ENCODE data around the gene NXN.
"Not testable (repeated sequence)": the region's sequence is repeated elsewhere in the genome, so short reads cannot be mapped to it uniquely, and the experiment has no call there.

Gene NXN

DNA sequence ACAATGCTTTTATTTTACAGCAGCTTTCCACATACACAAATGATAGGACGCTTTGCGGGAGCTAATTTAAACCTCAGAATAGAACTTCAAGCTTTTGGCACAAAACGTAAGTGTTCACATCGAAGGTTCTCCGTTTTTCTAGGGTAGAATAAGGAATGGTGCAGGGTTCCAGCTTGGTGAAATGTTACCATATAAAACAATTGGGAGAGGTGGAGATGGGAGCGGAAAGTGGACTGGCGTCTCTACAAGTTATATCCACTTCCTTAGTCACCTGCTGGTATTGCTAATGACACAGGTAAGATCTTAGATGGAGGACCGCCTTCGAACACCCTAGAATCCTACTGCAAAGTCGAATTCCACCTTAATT, 1.7 kb upstream of the NXN start:
- FAIRE-seq: no peak

DNA sequence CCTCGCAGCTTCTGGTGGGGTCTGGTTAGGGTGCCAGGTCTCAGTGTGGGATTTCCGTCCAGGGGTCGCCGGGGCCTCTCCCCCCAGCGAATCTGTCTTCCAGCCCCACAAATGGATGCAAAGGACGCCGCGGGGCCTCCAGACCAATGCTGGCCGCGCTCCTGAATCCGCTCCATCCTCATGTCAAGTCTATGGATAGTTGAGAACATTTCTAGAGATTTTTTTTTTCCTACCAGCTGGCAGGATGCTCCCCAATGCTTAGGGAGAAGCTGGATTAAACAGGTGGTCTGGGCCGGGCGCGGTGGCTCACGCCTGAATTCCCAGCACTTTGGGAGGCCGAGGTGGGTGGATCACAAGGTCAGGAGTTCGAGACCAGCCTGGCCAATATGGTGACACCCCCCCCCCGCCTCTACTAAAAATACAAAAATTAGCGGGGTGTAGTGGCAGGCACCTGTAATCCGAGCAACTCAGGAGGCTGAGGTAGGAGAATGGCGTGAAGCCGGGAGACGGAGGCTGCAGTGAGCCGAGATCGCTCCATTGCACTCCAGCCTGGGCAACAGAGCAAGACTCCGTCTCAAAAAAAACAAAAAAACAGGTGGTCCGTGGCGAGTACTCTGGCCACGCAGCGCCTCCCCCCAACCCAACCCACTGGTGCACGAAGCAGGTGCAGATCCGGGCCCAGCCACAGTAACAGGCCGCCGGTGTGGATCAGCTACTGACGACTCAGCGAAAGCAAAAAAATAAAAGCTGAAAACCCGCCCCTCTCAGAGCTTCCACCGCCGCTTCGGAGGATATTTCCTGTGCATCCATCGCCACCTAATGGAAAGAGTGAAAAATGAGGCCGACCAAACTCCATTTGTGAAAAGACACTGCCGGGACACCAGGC, 1.1 kb upstream of the NXN start:
- peak; percentile 89 for FAIRE-seq
- peak; percentile 45 for DNase-seq (ENCODE audit: extremely low spot score, insufficient read length, low read depth)

More for the DNA sequence above, 1.7 kb upstream of the NXN start:
- no peak for DNase-seq (ENCODE audit: extremely low spot score, insufficient read length, low read depth)

DNA sequence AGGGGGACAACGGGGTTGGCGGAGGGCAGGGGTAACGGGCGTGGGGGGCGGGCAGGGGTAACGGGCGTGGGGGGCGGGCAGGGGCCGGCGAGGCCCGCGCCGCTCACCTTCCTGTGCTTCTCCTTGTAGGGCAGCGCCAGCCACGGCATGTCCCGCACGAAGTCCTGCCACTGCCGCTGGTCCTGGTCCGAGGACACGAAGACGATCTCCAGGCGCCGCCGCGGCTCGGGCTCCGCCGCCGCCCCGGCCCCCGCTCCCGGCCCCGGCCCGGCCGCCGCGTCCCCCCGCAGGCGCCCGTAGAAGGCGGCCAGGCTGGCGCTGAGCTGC, 401 bp downstream of the NXN start:
- no peak for DNase-seq (ENCODE audit: extremely low spot score, insufficient read length, low read depth)
- FAIRE-seq: no peak

DNA sequence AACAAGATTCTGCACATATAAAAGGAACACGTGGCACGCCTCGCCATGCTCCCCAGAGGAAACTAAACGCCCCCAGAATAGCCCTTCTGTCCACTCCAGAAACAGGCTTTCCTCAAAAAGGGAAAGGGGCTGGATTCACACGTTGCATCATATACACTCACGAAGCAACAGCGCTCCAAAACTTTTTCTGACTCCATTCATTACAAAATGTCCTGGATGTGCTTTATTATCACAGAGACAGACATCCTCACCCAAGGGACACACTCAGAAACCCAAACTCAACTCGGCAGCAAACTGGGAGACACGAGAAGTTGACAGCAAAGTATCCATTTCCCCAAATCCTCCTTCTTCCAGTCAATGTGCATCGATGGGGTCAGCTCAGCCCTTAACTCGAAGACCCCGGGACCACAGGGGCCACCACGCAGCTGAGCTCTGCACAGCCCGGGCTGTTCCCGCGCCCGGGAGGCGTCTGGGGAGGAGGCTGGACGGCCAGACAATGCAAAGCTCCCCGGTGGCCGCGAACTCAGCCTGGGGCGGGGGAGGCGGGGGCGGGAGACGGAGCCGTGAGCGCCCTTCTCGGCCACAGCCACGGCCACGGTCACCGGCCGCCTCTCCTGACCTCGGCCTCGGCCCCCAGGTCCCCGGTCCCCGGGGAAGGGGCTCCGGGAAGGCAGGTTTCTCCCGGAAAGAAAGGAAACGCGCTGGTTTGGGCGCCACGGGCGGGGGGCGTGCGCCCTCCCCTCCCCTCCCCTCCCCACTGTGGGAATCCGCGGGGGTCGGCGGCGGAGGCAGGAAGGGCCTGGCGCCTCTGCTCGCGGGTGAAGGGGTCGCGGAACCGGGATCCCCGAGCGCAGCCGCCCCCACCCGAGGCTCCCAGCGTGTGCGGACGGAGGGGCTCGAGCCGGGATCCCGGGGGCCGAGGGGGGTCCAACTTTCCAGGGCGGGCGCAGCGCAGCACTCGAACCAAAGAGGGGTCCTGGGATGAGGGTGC, 1.2 kb downstream of the NXN start:
- FAIRE-seq (no peak), DNase-seq (ENCODE audit: extremely low spot score, insufficient read length, low read depth) (no peak)

DNA sequence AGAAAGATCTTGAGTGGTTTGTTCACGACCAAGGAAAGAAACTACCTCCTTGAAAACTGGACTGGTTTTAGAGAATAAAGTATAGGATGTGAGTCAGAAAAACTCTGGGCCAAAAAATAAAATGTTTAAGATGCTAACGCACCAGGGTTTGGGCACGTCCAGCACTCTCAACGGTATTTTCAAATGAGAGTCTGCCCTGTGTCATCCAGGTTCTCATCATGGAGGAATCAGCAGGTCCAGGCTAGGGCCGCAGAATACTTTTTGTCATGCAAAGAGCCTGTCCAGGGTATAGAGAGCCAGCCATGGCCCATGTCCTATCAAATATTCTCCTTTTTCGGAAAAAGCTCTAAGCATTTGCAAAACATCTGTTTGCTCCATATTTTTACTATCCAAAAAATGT, 2.4 kb downstream of the NXN start:
- no peak for DNase-seq (ENCODE audit: extremely low spot score, insufficient read length, low read depth)
- FAIRE-seq: no peak

DNA sequence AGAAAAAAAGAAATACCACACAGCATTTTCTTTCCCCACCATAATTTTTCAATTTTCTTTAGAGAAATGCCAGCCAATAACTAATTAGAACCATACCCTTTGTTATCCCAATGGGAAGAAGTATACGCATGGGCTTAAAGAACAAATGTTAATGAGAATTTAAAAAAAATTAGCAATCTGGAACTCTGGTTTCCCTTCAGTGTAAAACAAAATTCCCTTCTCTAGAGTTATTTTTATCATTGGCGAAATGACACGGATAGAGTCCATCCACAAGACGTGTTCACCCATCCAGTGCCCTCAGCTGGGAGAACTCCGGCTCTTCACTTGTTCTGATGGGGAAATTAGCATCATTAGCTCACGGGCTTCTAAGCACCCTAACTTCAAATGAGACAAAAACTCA, 3.3 kb downstream of the NXN start:
- no peak for FAIRE-seq
- DNase-seq (ENCODE audit: extremely low spot score, insufficient read length, low read depth): no peak

DNA sequence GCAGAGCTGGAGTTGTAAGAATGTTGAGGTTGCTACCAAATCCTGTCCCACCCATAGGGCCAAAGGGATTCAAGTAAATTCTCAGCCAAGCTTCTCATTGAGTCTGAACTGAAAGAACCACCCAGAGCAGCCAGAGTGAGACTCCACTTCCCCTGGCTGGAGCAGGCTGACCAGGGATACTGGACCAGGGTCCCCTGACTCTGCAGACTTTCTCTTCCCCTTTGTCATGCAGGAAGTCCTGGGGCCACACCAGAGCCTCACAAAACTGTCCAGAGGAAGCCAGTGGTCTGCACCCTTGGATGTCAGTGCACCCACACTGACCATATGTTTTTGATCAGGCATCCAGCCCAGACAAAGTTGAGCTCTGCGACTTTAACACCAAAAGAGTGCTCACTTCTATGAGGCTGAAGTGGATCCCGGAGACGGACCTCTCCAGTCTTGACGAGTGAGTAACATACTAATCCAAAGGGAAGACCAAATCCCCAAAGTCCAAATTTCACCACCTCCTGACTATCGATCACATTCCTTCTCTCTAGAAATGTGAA, 4.1 kb downstream of the NXN start:
- DNase-seq (ENCODE audit: extremely low spot score, insufficient read length, low read depth) (no peak), FAIRE-seq (no peak)

DNA sequence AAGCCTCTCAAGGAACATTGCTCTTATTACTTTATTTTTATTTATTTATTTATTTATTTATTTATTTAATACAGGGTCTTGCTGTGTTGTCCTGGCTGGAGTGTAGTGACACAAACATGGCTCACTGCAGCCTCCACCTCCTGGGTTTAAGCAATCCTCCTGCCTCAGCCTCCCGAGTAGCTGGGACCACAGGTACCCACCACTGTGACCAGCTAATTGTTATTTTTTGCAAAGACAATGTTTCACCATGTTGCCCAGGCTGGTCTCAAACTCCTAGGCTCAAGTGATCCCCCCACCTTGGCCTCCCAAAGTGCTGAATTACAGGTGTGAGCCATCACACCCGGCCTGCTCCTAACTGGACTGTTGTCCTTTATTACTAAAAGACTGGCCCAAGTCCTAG, 4.8 kb downstream of the NXN start:
- DNase-seq (ENCODE audit: extremely low spot score, insufficient read length, low read depth); FAIRE-seq: not testable (repeated sequence)

DNA sequence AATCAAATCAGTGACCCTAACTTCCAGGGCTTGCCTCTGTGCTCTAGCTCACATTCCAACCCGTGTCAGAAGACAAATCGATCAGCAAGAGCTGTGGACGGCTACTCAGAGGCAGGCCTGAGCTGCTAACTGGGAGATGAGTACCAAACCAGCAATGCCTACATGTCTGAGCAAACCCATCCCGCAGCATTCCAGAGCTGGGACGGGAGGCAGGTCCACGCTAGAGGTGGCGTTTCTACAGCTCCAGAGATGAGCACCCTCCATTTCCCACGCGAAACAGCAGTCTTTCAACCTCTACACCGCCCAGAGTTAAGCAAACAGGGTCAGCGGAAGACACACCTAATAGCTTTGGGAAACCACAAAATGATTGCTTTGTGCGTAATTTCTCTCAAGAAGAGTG, 6.5 kb downstream of the NXN start:
- no peak for DNase-seq (ENCODE audit: extremely low spot score, insufficient read length, low read depth)
- FAIRE-seq: no peak

DNA sequence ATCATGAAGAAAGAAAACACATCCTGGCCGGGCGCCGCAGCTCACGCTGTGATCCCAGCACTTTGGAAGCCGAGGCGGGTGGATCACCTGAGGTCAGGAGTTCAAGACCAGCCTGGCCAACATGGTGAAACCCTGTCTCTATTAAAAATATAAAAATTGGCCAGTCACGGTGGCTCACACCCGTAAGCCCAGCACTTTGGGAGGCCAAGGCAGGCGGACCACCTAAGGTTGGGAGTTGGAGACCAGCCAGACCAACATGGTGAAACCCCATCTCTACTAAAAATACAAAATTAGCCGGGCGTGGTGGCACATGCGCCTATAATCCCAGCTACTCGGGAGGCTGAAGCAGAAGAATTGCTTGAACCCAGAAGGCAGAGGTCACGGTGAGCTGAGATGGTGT, 7.7 kb downstream of the NXN start:
- not testable (repeated sequence) for FAIRE-seq; DNase-seq (ENCODE audit: extremely low spot score, insufficient read length, low read depth)

DNA sequence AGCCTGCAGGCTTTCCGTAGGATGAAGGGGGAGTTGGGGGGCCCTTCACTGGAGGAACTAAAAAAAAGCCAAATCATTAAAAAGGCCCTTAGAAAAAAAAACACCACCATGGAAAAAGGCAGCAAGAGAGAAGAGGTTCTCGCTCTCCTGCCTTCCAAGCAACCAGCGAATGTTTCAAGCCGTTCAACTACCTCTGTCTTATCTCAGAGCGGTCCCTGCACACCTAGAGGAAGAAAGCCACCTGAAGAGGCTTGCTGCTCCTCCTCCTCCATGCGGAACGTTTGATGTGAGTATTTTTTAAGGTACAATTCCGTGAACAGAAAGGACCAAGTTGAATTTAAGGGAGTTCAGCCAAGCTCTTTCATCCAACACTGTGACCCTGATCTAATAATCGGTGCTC, 9.2 kb downstream of the NXN start:
- FAIRE-seq: no peak
- no peak for DNase-seq (ENCODE audit: extremely low spot score, insufficient read length, low read depth)

DNA sequence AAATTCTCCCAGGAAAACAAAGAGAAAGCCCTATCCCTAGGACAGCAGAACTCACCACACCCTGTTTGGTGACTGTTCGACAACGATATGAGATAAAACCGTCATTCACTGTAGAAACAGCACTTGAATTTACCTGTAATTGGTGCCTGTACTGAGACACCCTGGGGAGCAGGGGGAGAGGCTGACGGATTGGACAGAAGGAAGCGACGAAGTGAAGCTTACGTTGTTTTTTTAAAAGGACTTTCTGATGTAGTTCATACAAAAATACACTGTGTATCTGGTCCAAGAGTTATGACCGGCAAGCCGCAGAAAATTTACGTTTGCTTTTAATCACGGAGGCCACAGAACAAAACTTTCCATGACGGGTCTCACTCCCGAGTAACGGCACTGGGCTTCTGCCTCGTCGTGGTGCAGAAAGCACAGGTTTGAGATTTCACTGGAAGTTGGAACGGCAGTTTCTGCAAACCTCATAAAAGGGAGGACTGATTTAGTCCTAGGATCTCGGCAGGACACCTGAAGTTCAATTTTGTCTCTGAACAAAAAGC, 9.7 kb downstream of the NXN start:
- no peak for FAIRE-seq
- no peak for DNase-seq (ENCODE audit: extremely low spot score, insufficient read length, low read depth)

DNA sequence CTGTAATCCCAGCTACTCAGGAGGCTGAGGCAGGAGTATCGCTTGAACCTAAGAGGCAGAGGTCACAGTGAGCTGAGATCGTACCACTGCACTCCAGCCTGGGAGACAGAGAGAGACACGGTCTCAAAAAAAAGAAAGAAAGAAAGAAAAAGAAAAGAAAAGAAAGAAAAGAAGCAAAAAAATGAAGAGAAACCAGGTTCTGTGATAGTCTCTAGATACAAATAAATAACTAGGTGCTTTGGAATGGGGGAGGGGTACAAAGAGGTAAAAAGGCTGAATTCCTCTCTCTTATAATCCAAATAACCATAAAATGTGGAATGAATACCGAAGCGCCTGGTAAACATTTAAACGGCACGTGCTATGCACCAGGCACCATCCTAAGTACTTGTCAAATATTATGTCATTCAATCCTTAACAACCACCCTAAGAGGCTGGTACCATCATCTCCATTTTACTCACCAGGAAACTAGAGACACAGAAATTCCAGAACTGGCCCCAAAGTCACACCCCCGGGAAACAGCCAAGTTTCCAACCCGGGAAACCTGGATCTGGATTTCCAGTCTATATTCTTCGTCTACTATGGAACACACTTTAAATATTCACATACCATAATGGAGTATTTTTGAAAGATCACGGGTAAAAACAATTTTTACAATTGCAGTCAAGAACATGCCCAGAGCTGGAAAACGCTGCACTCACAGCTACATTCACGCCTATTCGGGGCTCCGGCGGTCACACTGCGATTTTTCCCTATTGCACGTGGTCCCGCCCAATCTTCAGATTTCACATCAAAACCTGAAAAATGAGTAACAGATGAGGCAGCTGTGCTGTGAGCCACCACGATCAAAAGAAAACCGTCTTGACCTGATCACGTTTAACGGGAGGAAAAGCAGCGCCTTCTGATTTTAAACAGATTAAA, 10.5 kb downstream of the NXN start:
- FAIRE-seq: no peak
- no peak for DNase-seq (ENCODE audit: extremely low spot score, insufficient read length, low read depth)

DNA sequence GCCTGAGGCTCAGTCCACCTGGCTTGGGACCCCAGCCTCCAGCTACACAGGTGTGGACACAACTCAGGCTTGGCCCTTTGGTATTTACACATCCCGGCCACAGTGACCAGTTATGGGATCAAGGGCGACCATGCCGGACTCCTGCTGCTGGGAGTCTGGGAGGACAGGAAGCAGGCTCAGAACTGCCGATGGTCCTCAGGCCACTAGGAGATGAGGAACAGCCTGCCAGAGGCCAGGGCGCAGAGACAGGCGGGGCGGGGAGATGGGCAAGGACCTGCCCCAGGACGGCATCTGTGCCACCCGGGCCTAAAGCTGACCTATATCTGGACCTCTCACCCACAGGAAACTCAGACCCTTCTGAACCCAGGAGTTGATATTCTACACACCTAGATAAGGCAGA, 12.5 kb downstream of the NXN start:
- DNase-seq (ENCODE audit: extremely low spot score, insufficient read length, low read depth) (no peak), FAIRE-seq (no peak)

DNA sequence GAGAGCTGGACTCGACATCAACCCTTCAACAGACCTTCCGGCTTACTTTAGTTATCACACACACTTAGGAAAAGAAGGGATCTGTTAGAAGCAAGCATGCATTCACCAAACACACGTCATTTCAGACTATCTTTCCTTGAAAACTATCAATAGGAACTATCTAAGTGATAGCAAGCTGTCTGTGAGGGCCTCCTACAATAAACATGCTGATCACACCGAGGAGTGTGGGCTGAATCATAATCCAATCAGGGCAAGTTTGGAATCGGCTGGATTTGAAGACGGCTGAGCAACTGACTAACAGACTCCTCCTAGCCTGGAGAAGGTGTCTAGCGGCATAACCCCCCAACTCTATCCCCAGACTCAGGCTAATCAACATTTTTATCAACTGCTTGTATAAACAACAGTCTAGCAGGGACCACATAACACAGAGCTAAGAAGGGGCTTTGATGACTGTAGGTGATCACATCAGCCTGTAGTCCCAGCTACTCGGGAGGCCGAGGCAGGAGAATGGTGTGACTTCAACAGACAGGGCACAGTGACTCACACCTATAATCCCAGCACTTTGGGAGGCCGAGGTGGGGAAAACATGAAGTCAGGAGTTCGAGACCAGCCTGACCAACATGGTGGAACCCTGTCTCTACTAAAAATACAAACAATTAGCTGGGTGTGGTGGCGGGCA, 14.1 kb downstream of the NXN start:
- FAIRE-seq: no peak
- DNase-seq (ENCODE audit: extremely low spot score, insufficient read length, low read depth): no peak

DNA sequence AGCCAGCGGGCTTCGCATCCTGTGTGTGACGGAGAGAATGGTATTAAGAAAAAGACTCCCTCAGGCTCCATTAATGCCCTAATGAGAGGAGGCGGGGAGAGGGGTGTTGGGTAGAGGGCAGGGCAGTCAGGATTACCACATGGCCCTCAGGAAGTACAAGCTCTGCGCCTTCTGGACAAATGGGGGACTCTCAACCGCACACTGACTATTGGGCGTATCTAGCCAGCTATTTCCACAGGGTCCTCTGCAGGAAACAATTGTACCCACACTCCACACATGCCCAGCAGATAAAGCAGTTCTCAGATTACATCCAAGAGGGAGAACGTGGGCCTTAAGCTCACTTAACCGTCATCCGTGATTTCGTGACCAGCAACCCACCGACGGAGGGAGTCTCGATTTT, 14.7 kb downstream of the NXN start:
- FAIRE-seq: no peak
- no peak for DNase-seq (ENCODE audit: extremely low spot score, insufficient read length, low read depth)

DNA sequence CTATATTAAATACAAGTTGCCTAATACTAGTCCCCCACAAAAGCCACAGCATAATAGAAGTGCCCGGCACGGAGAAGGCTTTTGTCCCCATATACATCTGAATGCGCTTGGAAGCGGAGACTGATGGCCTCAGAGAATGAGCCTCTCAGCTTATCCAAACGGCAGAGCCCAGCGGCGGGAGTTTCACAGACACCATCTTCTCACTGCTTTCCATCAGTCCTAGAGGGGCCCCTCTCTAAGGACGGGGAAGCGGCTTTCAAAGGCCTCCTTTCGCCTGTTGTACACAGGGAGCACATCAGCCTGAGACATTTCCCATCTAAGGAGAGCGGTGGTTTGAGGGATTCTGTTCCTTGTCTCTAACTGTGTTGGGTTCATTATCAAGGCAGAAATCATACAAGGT, 16.9 kb downstream of the NXN start:
- FAIRE-seq: no peak
- no peak for DNase-seq (ENCODE audit: extremely low spot score, insufficient read length, low read depth)

DNA sequence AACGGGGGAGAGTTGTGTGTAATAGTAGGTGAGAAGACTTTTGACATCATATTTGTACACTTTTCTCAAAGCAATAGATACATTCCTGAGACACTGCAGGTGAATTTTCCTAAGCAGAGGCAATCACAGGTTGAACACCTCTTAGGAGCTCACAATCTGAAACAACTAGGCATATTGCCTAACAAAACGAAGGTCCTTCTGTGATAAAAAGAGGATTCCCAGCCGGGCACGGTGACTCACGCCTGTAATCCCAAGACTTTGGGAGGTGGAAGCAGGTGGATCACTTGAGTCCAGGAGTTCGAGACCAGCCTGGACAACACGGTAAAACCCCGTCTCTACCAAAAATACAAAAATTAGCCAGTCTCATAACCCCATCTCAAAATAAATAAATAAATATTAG, 17.4 kb downstream of the NXN start:
- FAIRE-seq: no peak

More for the DNA sequence above, 17.4 kb downstream of the NXN start:
- no peak for DNase-seq (ENCODE audit: extremely low spot score, insufficient read length, low read depth)

All from GM18507 (cell line).